Measurements from ENCODE around the gene CRABP1. TPM values are rescaled to one million over a fixed set of nuclear protein-coding genes. Genes with fewer than 3 reads are reported as not detected.
"Not testable (repeated sequence)": the region's sequence is repeated elsewhere in the genome, so short reads cannot be mapped to it uniquely, and the experiment has no call there.

Gene CRABP1
- total RNA-seq, 2 donors from 2014 or later: 0.61 to 1.5 TPM

- no peak for ATAC-seq
- intact Hi-C loops (cut with DNase I, micrococcal nuclease): no loop called here
Observed at GRCh38 chr15:78363381-78363734, 23.2 kb downstream of the CRABP1 start.

GRCh38 chr15:78364233-78364632 is 24.1 kb downstream of the CRABP1 start:
- ATAC-seq (no peak), DNase-seq (no peak)
- intact Hi-C loops (cut with DNase I, micrococcal nuclease): no loop called here

More at GRCh38 chr15:78363381-78363734, 23.2 kb downstream of the CRABP1 start:
- DNase-seq: no peak

GRCh38 chr15:78365917-78366316 is 25.8 kb downstream of the CRABP1 start:
- DNase-seq: peak; percentile 64 to 67
- intact Hi-C loops (cut with DNase I, micrococcal nuclease): no loop called here
- ATAC-seq: peak; percentile 96

GRCh38 chr15:78366342-78366741 is 26.2 kb downstream of the CRABP1 start:
- DNase-seq (no peak), ATAC-seq (peak; percentile 4)
- intact Hi-C loops (cut with DNase I, micrococcal nuclease): no loop called here

GRCh38 chr15:78368651-78369050 is 28.5 kb downstream of the CRABP1 start:
- no peak for ATAC-seq
- intact Hi-C loops (cut with DNase I, micrococcal nuclease): no loop called here
- peak in 1 of 2 donors; percentile 40 for DNase-seq

GRCh38 chr15:78369161-78369560 is 29.0 kb downstream of the CRABP1 start:
- no peak for DNase-seq
- ATAC-seq: no peak
- intact Hi-C loops (cut with DNase I, micrococcal nuclease): no loop called here

GRCh38 chr15:78370013-78370412 is 29.9 kb downstream of the CRABP1 start:
- no peak for DNase-seq
- no peak for ATAC-seq
- intact Hi-C loops (cut with DNase I, micrococcal nuclease): no loop called here

- peak; percentile 67 for ATAC-seq
- intact Hi-C loops (cut with DNase I, micrococcal nuclease): no loop called here
Observed at GRCh38 chr15:78372880-78373279, 32.7 kb downstream of the CRABP1 start.

GRCh38 chr15:78374436-78375393 is 34.6 kb downstream of the CRABP1 start:
- intact Hi-C loops (cut with DNase I, micrococcal nuclease): no loop called here
- peak; percentile 89 for ATAC-seq
- DNase-seq: peak; percentile 86 to 92

More at GRCh38 chr15:78372880-78373279, 32.7 kb downstream of the CRABP1 start:
- peak; percentile 85 to 88 for DNase-seq

GRCh38 chr15:78380143-78380542 is 40.0 kb downstream of the CRABP1 start:
- DNase-seq; intact Hi-C loops (cut with DNase I, micrococcal nuclease); ATAC-seq: not testable (repeated sequence)

GRCh38 chr15:78382114-78382880 is 42.1 kb downstream of the CRABP1 start:
- ATAC-seq: no peak
- intact Hi-C loops (cut with DNase I, micrococcal nuclease): no loop called here
- DNase-seq: no peak

- intact Hi-C loops (cut with DNase I, micrococcal nuclease): no loop called here
- no peak for ATAC-seq
- no peak for DNase-seq
Observed at GRCh38 chr15:78384651-78385050, 44.5 kb downstream of the CRABP1 start.

GRCh38 chr15:78387246-78388037 is 47.3 kb downstream of the CRABP1 start:
- intact Hi-C loops (cut with DNase I, micrococcal nuclease): no loop called here
- DNase-seq (no peak), ATAC-seq (no peak)

GRCh38 chr15:78388865-78389264 is 48.7 kb downstream of the CRABP1 start:
- ATAC-seq: no peak
- intact Hi-C loops (cut with DNase I, micrococcal nuclease): no loop called here
- no peak for DNase-seq

GRCh38 chr15:78389322-78389721 is 49.2 kb downstream of the CRABP1 start:
- intact Hi-C loops (cut with DNase I, micrococcal nuclease): no loop called here
- DNase-seq (no peak), ATAC-seq (no peak)

GRCh38 chr15:78389738-78390137 is 49.6 kb downstream of the CRABP1 start:
- no peak for DNase-seq
- intact Hi-C loops (cut with DNase I, micrococcal nuclease): no loop called here
- ATAC-seq: no peak

- intact Hi-C loops (cut with DNase I, micrococcal nuclease): no loop called here
- DNase-seq (no peak), ATAC-seq (no peak)
Observed at GRCh38 chr15:78390242-78390641, 50.1 kb downstream of the CRABP1 start.

GRCh38 chr15:78390826-78391225 is 50.7 kb downstream of the CRABP1 start:
- no peak for ATAC-seq
- intact Hi-C loops (cut with DNase I, micrococcal nuclease): no loop called here
- no peak for DNase-seq

- intact Hi-C loops (cut with DNase I, micrococcal nuclease): no loop called here
- no peak for ATAC-seq
- DNase-seq: no peak
Observed at GRCh38 chr15:78391781-78392180, 51.6 kb downstream of the CRABP1 start.

Data from left colon (tissue), 2 donors.